NCI-H460 (cell line): ENCODE data around the gene NCF2. TPM values are rescaled to one million over a fixed set of nuclear protein-coding genes. Genes with fewer than 3 reads are reported as not detected.

ENCODE experiments used
- DNase-seq: peaks from one replicate; pipeline ENCODE4 v3.0.0-alpha.2; 2016; ENCODE audit warnings: low read depth; ENCODE audit errors: extremely low read depth
- total RNA-seq: library from RNA; depleted of rRNA; stranded (reverse); fragments of >200 nt; shearing (Covaris generic); gene quantifications from 2 replicates; pipeline ENCODE4 v1.2.3, GENCODE V29; 2014

The NCF2 gene
- total RNA-seq, 1 experiment from 2014 or later, result 0.17 TPM

- DNase-seq, result no peak
Measured at GRCh38 chr1:183588827-183589226, 1.4 kb downstream of the NCF2 start.

- DNase-seq, result no peak
Measured at GRCh38 chr1:183586926-183587325, 3.3 kb downstream of the NCF2 start.

DNA sequence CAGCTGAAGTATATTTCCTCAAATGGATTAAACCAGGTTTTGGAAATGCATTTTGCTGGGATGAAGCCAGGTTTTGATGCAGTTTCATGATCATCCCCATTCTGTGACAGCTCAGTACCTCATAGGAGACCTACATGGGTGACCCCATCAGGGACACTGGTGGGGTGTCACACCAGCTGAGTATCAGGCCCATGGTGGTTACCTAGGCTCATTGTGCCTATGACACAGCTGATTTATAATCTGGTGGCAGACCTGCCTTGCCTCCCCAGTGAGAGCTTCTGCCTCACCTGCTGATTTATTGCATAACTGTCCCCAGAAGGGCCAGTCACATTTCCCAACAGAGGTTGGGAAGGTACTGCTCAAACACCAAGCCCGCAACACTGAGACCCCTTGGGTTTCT is 3.8 kb downstream of the NCF2 start:
- DNase-seq, result no peak

DNA sequence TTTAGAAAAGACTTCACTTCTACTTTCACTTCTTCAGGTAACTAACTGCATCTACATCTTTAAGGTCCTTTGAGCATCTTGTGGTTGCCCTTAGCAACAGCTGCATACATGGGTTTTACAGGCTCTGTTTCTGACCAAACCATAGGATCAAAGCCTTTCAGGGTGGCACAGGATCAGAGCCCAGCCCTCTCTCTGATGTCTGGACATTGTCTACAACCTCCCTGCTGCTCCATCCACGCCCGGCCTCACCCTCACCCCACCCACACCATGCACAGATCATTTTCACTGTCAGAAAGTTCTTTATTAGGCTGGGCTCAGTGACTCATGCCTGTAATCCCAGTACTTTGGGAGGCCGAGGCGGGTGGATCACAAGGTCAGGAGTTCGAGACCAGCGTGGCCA is 5.2 kb downstream of the NCF2 start:
- no peak for DNase-seq

DNA sequence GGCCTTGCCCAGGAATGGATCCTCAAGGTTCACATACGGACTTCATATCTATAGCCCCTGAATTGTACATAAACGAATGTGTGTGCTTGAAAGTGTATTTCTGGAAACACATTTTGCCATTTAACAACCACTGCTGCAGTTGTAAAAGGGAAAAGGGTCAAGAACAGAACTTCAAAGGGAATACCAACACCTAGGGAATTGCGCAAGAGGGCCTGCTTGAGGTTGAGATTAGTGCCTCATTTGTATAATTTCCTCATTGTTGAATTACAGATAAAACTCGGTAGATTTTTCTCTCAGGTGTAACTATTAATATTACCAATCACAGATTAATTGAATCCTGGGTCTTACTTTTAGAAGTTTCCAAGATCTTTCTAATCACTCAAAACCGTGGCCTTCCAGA is 6.1 kb downstream of the NCF2 start:
- DNase-seq, result no peak

DNA sequence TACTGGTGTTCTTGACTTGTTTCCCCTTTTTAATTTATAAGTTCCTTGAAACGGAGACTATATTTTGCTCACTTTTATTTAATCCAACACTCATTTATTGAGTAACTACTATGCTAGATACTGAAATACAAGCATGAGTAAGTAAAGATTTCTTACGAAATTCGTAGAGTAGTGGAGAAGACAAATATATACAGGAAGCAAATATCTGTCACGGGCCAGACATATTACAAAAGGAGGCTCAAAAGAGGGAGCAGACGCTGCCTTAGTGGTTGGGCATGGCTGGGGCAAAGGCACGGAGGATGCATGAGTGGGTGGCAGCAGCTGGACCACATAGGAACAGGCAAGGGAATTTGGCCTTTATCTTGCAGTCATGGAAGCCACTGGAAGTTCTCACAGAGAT is 6.8 kb downstream of the NCF2 start:
- peak; percentile 17 for DNase-seq

GRCh38 chr1:183582021-183582713 is 8.1 kb downstream of the NCF2 start:
- DNase-seq, result no peak

- peak; percentile 38 for DNase-seq
Measured at GRCh38 chr1:183580281-183580682, 10.0 kb downstream of the NCF2 start.

DNA sequence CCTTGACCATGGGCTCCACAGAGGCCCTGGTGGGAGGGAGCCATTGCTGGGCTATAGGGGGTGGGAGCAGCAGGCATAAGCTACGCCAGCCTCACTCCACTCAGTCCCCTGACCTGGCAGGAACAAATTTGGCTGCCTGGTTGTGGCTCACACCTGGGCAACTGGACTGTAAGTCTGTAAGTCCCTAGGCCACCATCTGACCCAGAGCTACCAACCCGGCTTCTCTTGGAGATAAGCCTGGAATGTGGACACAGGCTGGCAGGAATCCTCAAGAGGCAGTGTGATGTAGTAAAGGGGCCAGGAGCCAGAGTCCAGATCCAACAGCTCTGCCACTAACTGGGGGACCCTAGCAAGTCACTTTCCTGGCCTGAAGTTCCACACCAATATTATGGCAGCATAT is 11.4 kb downstream of the NCF2 start:
- no peak for DNase-seq

DNA sequence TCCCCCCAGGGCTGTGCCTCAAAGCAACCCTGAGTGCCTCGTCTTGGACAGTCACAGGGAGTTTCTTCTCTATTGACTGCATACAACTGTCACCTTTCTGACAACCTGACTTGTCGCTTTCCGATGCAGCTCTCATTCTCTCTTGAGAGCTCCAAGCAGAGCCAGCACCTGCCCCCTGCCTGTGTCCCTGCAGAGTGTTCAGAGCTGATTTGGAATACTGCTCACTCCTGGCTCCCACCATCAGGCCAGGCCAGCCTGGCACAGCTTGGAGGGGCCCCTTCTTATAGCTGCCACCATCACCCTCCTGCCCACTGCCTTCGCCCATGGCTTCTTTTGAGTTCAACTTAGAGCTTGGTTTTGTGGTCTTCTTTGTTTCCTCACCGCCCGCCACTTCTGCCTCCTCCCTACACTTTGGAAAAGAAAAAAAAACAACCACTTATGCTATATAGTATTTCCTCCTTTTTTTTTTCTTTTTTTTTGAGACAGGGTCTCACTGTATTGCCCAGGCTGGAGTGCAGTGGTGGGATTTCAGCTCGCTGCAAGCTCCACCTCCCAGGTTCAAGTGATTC is 12.3 kb downstream of the NCF2 start:
- DNase-seq, result no peak

DNA sequence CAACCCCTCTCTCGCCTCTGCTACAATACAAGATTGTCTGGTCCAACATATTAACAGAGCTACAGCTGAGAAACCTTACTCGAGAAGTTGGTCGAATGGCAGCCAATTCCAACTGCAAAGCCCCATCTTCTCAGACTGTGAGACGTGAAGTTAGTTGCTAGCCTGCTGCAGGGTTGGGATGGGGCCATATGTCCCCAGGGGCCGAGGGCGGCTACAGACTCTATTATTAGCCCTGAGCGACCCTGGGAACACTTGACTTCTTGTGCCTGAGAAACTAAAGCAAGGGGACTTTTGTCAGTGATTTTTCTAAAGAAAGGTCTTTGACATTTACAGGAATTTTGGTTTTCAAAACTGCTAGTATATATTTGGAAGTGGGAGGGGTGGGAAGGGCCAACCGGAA is 13.7 kb downstream of the NCF2 start:
- DNase-seq, result no peak

GRCh38 chr1:183575606-183576005 is 14.7 kb downstream of the NCF2 start:
- DNase-seq, result no peak

DNA sequence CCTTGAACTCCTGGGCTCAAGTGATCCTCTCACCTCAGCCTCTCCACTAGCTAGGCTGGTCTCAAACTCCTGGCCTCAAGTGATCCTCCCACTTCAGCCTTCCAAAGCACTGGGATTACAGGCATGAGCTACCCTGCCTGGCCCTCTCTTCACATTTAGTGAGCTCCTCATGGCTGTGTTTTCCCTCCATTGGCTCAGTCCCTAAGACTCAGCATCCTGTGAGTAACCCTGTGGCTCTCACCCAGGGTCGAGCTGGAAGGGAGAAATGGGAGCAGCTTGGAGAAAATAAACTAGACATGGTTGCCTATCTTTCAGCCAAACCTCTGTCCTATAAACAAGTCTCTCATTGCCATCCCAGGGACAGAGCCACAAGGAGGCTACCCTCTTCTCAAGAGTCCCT is 17.5 kb downstream of the NCF2 start:
- DNase-seq, result no peak

- no peak for DNase-seq
Measured at GRCh38 chr1:183571678-183572268, 18.5 kb downstream of the NCF2 start.

DNA sequence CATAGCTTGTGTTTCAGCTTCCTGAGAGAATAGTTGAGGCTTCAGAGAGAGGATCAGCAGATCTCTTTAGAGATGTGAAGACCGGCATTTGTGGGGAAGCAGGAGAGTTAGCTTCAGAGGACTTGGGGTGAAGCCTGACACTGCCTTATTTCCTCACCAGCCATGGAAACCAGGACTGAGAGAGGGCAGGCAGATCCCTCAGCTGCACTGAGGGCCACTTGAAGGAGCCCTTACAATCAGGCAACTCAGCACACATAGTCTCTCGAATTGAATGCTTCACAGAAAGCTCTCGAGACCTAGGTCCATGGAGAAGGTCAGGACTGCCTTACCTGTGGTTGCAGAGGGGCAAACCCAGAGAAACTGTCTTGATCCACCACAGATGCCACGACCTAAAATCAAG is 19.8 kb downstream of the NCF2 start:
- DNase-seq, result no peak

- DNase-seq, result no peak
Measured at GRCh38 chr1:183569801-183570200, 20.5 kb downstream of the NCF2 start.

DNA sequence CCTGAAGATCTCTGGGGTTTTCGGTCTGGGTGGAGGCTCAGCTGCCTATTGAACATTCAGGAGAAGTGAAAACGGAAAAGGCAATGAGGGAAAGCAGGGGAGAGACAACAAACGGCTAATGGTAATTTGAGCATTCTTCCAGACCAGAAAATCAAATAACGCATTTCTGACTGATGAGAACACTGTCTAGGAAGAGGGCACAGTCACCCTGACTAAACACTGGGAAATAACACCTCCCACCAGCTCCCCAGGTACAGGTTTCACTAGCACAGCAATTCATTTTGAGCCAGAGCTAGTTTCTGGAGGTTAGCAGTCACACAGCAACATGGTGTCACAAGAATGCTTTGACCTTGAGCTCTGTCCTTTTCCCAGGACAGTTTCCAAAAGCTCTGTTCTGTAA is 21.1 kb downstream of the NCF2 start:
- DNase-seq, result no peak

GRCh38 chr1:183568176-183569021 is 21.9 kb downstream of the NCF2 start:
- DNase-seq, result no peak

GRCh38 chr1:183567584-183567983 is 22.7 kb downstream of the NCF2 start:
- DNase-seq, result no peak

DNA sequence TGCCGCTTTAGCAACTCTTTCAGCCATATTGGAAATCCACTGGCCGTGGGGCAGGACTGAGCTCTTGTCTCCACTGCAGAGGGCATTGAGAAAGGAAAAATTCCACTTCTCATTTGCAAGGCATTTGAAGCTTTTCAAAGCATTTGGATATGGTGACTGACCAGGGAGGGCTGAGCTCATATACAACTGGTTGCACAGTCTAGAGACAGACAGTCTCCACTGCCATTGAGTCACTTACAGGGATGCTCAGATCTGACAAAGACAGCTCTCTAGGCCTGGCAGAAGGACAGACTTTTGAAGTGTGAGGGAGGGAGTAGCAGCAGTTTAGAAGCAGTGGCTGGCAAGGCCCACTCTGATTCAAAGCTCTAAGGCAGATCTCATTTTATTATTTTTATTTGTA is 24.2 kb downstream of the NCF2 start:
- DNase-seq, result no peak

DNA sequence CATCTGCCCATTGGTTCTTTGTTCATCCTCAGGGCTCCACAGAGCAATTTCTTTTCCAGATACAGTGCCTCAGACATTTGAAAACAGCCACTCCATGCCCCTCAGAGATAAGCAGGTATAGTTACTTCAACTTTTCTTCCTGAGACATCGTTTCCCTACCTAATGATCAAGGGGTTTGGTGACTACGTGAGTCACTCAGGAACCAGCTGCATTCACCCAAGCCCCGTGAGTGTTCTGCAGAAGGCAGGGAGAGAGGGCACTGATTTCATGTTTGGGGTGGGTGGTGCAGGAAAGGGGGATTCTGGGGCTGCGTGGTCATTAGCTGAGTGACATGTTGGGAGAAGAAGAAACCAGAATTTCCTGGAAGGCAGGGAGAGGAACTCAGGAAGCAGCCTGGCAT is 25.0 kb downstream of the NCF2 start:
- no peak for DNase-seq

- DNase-seq, result no peak
Measured at GRCh38 chr1:183562701-183563100, 27.6 kb downstream of the NCF2 start.
